HCT116 (cell line): ENCODE results near the gene FAM114A1. TPM values are rescaled to one million over a fixed set of nuclear protein-coding genes. Genes with fewer than 3 reads are reported as not detected.

ENCODE experiments used
- ATAC-seq: fragments of 200-7000 bp; cut with Tn5 transposase; 2 replicates; pipeline ENCODE4 v1.9.1; 2020; ENCODE audit warnings: mild to moderate bottlenecking, moderate library complexity
- BruUV-seq: library from RNA; stranded (reverse); fragments of 400-500 nt; replicated peaks from 2 replicates; lab custom pipeline; 2021; lab: Mats Ljungman, UMichigan
- CTCF ChIA-PET: fragments of 300-600 bp; sonication (Branson Sonifier 250); formaldehyde crosslinking; loops from one replicate; lab custom pipeline; 2021; ENCODE audit warnings: antibody characterized with exemption; lab: Charles Lee
- POLR2A ChIA-PET: fragments of 300-600, 350-600 bp; sonication (Branson Sonifier 250); formaldehyde crosslinking; loops from one replicate; lab custom pipeline; 2021; ENCODE audit warnings: antibody characterized with exemption; lab: Charles Lee
- RAD21 ChIA-PET, 2 experiments: fragments of 300-600 bp; sonication (Branson Sonifier 250); formaldehyde crosslinking; loops; one replicate each; lab custom pipeline; 2023; ENCODE audit warnings: low total read pairs in 2 of 2; ENCODE audit not compliant: uncharacterized antibody in 2 of 2, unreplicated experiment in 2 of 2, low non-redundant PET in 1 of 2; lab: Charles Lee
- DNase-seq: peaks from one replicate; pipeline ENCODE4 v3.0.0-alpha.2; 2010; ENCODE audit warnings: low read depth, low spot score
- H2AFZ ChIP-seq: fragments of 200-600 bp; shearing (Covaris generic), sonication (generic); 2 replicates; pipeline ENCODE4 v1.6.1; 2017; ENCODE audit warnings: low read depth, mixed run types, mixed read lengths, antibody characterized with exemption, low read length; ENCODE audit not compliant: poor library complexity, severe bottlenecking
- H3K27ac ChIP-seq: 2 replicates; pipeline ENCODE4 v1.5.1; 2012; ENCODE audit warnings: low read depth, low read length
- H3K27me3 ChIP-seq: fragments of 200-600 bp; sonication (generic); 2 replicates; pipeline ENCODE4 v1.6.1; 2016; ENCODE audit warnings: mixed run types, low read length, mixed read lengths; ENCODE audit not compliant: insufficient read depth
- H3K36me3 ChIP-seq, 2 experiments: fragments of 200-500 bp in 1 of 2; fragments of 200-600 bp in 1 of 2; sonication (Bioruptor generic) in 1 of 2; sonication (generic) in 1 of 2; 2 replicates each; pipeline versions ENCODE4 v1.5.1 to v1.6.1; 2014 to 2016; ENCODE audit warnings: low read length in 2 of 2, inconsistent platforms in 1 of 2, mixed read lengths in 1 of 2, mixed run types in 1 of 2; ENCODE audit not compliant: insufficient read depth in 2 of 2, control insufficient read depth in 1 of 2
- H3K4me1 ChIP-seq, 2 experiments: fragments of 200-600 bp in 1 of 2; sonication (generic) in 1 of 2; 2 replicates each; pipeline versions ENCODE4 v1.5.1 to v1.6.1; 2012 to 2017; ENCODE audit warnings: low read length in 2 of 2, inconsistent platforms in 1 of 2, mild to moderate bottlenecking in 1 of 2, mixed read lengths in 1 of 2, mixed run types in 1 of 2, moderate library complexity in 1 of 2; ENCODE audit not compliant: insufficient read depth in 2 of 2, control insufficient read depth in 1 of 2
- H3K4me2 ChIP-seq: fragments of 200-600 bp; sonication (generic); 2 replicates; pipeline ENCODE4 v1.6.1; 2017; ENCODE audit warnings: mixed run types, low read length, mixed read lengths
- H3K4me3 ChIP-seq, 2 experiments: fragments of 200-600 bp in 1 of 2; sonication (generic) in 1 of 2; replicated peaks in 1 of 2; 2 replicates each; pipeline ENCODE4 v1.5.1; 2011 to 2016; ENCODE audit warnings: low read length in 2 of 2, control low read depth in 1 of 2, low read depth in 1 of 2, mild to moderate bottlenecking in 1 of 2, mixed read lengths in 1 of 2, mixed run types in 1 of 2
- H3K79me2 ChIP-seq: fragments of 200-600 bp; sonication (generic); 2 replicates; pipeline ENCODE4 v1.6.1; 2017; ENCODE audit warnings: mild to moderate bottlenecking, mixed run types, low read length, moderate library complexity, mixed read lengths; ENCODE audit not compliant: insufficient read depth
- H3K9ac ChIP-seq: fragments of 200-600 bp; sonication (generic); 2 replicates; pipeline ENCODE4 v1.6.1; 2016; ENCODE audit warnings: low read length, mixed read lengths
- H3K9me2 ChIP-seq: fragments of 200-600 bp; sonication (generic), shearing (Covaris generic); 2 replicates; pipeline ENCODE4 v1.6.1; 2017; ENCODE audit warnings: mixed run types, mild to moderate bottlenecking, moderate library complexity; ENCODE audit not compliant: insufficient read depth
- H3K9me3 ChIP-seq, 2 experiments: fragments of 200-500 bp in 1 of 2; fragments of 200-600 bp in 1 of 2; sonication (Bioruptor generic) in 1 of 2; sonication (generic) in 1 of 2; 2 replicates each; pipeline ENCODE4 v1.6.1; 2014 to 2017; ENCODE audit warnings: low read length in 2 of 2, mixed read lengths in 2 of 2, inconsistent platforms in 1 of 2, low read depth in 1 of 2, mild to moderate bottlenecking in 1 of 2, mixed run types in 1 of 2, moderate library complexity in 1 of 2; ENCODE audit not compliant: control insufficient read depth in 1 of 2, insufficient read depth in 1 of 2
- H4K20me1 ChIP-seq: fragments of 200-600 bp; sonication (generic), shearing (Covaris generic); 2 replicates; pipeline ENCODE4 v1.6.1; 2017; ENCODE audit warnings: mixed run types, mild to moderate bottlenecking, moderate library complexity; ENCODE audit not compliant: insufficient read depth
- ATF3 ChIP-seq: IDR thresholded peaks from 2 replicates; pipeline ENCODE4 v1.6.1; 2012
- CBX3 ChIP-seq: IDR thresholded peaks from 2 replicates; pipeline ENCODE4 v1.6.1; 2012; ENCODE audit warnings: low read depth
- CTCF ChIP-seq, 3 experiments: fragments of 200-600 bp in 1 of 3; sonication (generic) in 1 of 3; IDR thresholded peaks in 2 of 3; conservative IDR thresholded peaks in 1 of 3; 2 replicates each; pipeline ENCODE4 v1.5.1; 2012 to 2017; ENCODE audit warnings: low read depth in 2 of 3, low read length in 2 of 3, antibody characterized with exemption in 1 of 3, borderline replicate concordance in 1 of 3, control low read depth in 1 of 3, mild to moderate bottlenecking in 1 of 3, mixed read lengths in 1 of 3, mixed run types in 1 of 3, moderate library complexity in 1 of 3; ENCODE audit not compliant: insufficient read depth in 1 of 3
- EZH2 ChIP-seq: fragments of 200-600 bp; sonication (generic); IDR thresholded peaks from 2 replicates; pipeline ENCODE4 v1.6.1; 2017; ENCODE audit warnings: antibody characterized with exemption, mixed run types
- JUND ChIP-seq: IDR thresholded peaks from 2 replicates; pipeline ENCODE4 v1.6.1; 2012
- SRF ChIP-seq: IDR thresholded peaks from 2 replicates; pipeline ENCODE4 v1.6.1; 2012; ENCODE audit warnings: low read depth
- TCF7L2 ChIP-seq: IDR thresholded peaks from 2 replicates; pipeline ENCODE4 v1.7.0; 2011; ENCODE audit warnings: borderline replicate concordance, inconsistent platforms; ENCODE audit not compliant: insufficient read depth, insufficient read length; ENCODE audit errors: extremely low read depth
- ZNF274 ChIP-seq: fragments of 200-500 bp; sonication (Bioruptor generic); IDR thresholded peaks from 2 replicates; pipeline ENCODE4 v1.6.1; 2014; ENCODE audit warnings: mild to moderate bottlenecking, low read depth, low read length, inconsistent platforms
- intact Hi-C: fragments of 100-400 bp; cut with micrococcal nuclease; formaldehyde crosslinking; loops from 2 replicates; pipeline ENCODE4 v1.10.0; 2022
- total RNA-seq: library from RNA; stranded (reverse); gene quantifications from one replicate; pipeline ENCODE4 v1.2.1, GENCODE V29; 2021; ENCODE audit not compliant: unreplicated experiment
- TF ChIP-seq, protein P1 (sequence below): IDR thresholded peaks from 2 replicates; pipeline ENCODE4 v1.6.1; 2011; ENCODE audit warnings: mild to moderate bottlenecking, low read length, moderate library complexity; ENCODE audit not compliant: insufficient replicate concordance; ENCODE audit errors: extremely low read depth
- TF ChIP-seq, protein P2 (sequence below): IDR thresholded peaks from 2 replicates; pipeline ENCODE4 v1.6.1; 2012; ENCODE audit warnings: low read depth

FAM114A1 gene
- total RNA-seq, 1 experiment from 2014 or later = 35.6 TPM

GRCh38 chr4:38928568-38928967 is 61.0 kb downstream of the FAM114A1 start (continued):
- TF ChIP-seq ATF3 = no peak
- no peak for TF ChIP-seq ZNF274
- no peak for TF ChIP-seq CTCF (IDR thresholded peaks at IDR 0.05 in 2 of 3, conservative IDR thresholded peaks at IDR 0.05 in 1 of 3; ENCODE audit: borderline replicate concordance in 1 of 3, insufficient read depth in 1 of 3, low read depth in 2 of 3, low read length in 2 of 3)

DNA sequence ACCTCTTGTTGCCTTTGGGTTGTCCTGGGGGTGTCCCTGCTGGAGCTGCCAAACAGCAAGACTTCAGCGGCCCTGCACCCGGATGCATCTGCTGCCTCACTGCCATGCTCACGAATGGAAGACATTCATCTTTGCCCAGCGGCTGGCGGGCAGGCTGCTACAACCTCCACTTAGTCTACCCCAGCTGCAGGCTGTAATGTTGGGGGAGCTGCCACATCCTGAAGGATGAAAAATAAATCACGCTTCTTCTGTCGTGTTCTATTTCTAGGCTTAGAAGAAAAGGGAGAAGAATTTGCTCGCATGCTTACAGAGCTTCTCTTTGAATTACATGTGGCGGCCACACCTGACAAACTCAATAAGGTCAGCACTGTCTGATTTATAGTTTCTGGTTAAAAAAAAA is 61.4 kb downstream of the FAM114A1 start:
- peaks cover 0 to 7% of the 10 kb centered on the region in 2 experiments; a peak in 2 of 4 replicates for H3K36me3 ChIP-seq
- no peaks in the 10 kb centered on the region for H3K79me2 ChIP-seq
- no peak overlapping the region for H3K9ac ChIP-seq
- no peak for DNase-seq
- H3K4me2 ChIP-seq = no peak overlapping the region
- ATAC-seq = no peak
- no peaks in the 10 kb centered on the region for H3K9me3 ChIP-seq
- no peak overlapping the region for H3K4me3 ChIP-seq
- H3K27ac ChIP-seq = no peak overlapping the region
- H3K9me2 ChIP-seq = no peaks in the 10 kb centered on the region
- POLR2A ChIA-PET = no interaction called here
- H3K27me3 ChIP-seq = no peaks in the 10 kb centered on the region
- no peaks in the 10 kb centered on the region for H4K20me1 ChIP-seq
- no peaks in the 10 kb centered on the region for H3K4me1 ChIP-seq
- RAD21 ChIA-PET = no interaction called here
- intact Hi-C loops = no loop called here
- no TSS peak for BruUV-seq
- TF ChIP-seq, protein P1, sequence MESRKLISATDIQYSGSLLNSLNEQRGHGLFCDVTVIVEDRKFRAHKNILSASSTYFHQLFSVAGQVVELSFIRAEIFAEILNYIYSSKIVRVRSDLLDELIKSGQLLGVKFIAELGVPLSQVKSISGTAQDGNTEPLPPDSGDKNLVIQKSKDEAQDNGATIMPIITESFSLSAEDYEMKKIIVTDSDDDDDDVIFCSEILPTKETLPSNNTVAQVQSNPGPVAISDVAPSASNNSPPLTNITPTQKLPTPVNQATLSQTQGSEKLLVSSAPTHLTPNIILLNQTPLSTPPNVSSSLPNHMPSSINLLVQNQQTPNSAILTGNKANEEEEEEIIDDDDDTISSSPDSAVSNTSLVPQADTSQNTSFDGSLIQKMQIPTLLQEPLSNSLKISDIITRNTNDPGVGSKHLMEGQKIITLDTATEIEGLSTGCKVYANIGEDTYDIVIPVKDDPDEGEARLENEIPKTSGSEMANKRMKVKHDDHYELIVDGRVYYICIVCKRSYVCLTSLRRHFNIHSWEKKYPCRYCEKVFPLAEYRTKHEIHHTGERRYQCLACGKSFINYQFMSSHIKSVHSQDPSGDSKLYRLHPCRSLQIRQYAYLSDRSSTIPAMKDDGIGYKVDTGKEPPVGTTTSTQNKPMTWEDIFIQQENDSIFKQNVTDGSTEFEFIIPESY = no peak
- TF ChIP-seq CBX3 (no peak), JUND (no peak), CTCF (IDR thresholded peaks at IDR 0.05 in 2 of 3, conservative IDR thresholded peaks at IDR 0.05 in 1 of 3; ENCODE audit: borderline replicate concordance in 1 of 3, insufficient read depth in 1 of 3, low read depth in 2 of 3, low read length in 2 of 3) (no peak), EZH2 (no peak), TCF7L2 (no peak), SRF (no peak)
- TF ChIP-seq, protein P2, sequence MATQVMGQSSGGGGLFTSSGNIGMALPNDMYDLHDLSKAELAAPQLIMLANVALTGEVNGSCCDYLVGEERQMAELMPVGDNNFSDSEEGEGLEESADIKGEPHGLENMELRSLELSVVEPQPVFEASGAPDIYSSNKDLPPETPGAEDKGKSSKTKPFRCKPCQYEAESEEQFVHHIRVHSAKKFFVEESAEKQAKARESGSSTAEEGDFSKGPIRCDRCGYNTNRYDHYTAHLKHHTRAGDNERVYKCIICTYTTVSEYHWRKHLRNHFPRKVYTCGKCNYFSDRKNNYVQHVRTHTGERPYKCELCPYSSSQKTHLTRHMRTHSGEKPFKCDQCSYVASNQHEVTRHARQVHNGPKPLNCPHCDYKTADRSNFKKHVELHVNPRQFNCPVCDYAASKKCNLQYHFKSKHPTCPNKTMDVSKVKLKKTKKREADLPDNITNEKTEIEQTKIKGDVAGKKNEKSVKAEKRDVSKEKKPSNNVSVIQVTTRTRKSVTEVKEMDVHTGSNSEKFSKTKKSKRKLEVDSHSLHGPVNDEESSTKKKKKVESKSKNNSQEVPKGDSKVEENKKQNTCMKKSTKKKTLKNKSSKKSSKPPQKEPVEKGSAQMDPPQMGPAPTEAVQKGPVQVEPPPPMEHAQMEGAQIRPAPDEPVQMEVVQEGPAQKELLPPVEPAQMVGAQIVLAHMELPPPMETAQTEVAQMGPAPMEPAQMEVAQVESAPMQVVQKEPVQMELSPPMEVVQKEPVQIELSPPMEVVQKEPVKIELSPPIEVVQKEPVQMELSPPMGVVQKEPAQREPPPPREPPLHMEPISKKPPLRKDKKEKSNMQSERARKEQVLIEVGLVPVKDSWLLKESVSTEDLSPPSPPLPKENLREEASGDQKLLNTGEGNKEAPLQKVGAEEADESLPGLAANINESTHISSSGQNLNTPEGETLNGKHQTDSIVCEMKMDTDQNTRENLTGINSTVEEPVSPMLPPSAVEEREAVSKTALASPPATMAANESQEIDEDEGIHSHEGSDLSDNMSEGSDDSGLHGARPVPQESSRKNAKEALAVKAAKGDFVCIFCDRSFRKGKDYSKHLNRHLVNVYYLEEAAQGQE = no peak
- TF ChIP-seq, all 23 proteins: peak for 0
- no peak overlapping the region for H2AFZ ChIP-seq
- CTCF ChIA-PET = no interaction called here
